ENCODE results near the gene ADCY7.

The ADCY7 gene

GRCh38 chr16:50275428-50276325 is 9.3 kb downstream of the ADCY7 start:
- no peak for DNase-seq (ENCODE audit: low read depth)
- no peak overlapping the region for H3K4me3 ChIP-seq (ENCODE audit: low read depth, low read length)
- TF ChIP-seq CTCF (IDR thresholded peaks at IDR 0.05; ENCODE audit: control insufficient read depth, extremely low read depth, insufficient read depth), result no peak

GRCh38 chr16:50276326-50276640 is 9.9 kb downstream of the ADCY7 start:
- no peak overlapping the region for H3K4me3 ChIP-seq (ENCODE audit: low read depth, low read length)
- no peak for DNase-seq (ENCODE audit: low read depth)
- TF ChIP-seq CTCF (IDR thresholded peaks at IDR 0.05; ENCODE audit: control insufficient read depth, extremely low read depth, insufficient read depth), result no peak

GRCh38 chr16:50276801-50277555 is 10.6 kb downstream of the ADCY7 start:
- H3K4me3 ChIP-seq (ENCODE audit: low read depth, low read length), result no peak overlapping the region
- no peak for TF ChIP-seq CTCF (IDR thresholded peaks at IDR 0.05; ENCODE audit: control insufficient read depth, extremely low read depth, insufficient read depth)
- DNase-seq (ENCODE audit: low read depth), result no peak

GRCh38 chr16:50278251-50278650 is 11.9 kb downstream of the ADCY7 start:
- TF ChIP-seq CTCF (IDR thresholded peaks at IDR 0.05; ENCODE audit: control insufficient read depth, extremely low read depth, insufficient read depth), result no peak
- DNase-seq (ENCODE audit: low read depth), result no peak
- no peak overlapping the region for H3K4me3 ChIP-seq (ENCODE audit: low read depth, low read length)

GRCh38 chr16:50279504-50279865 is 13.1 kb downstream of the ADCY7 start:
- H3K4me3 ChIP-seq (ENCODE audit: low read depth, low read length), result no peak overlapping the region
- TF ChIP-seq CTCF (IDR thresholded peaks at IDR 0.05; ENCODE audit: control insufficient read depth, extremely low read depth, insufficient read depth), result no peak
- DNase-seq (ENCODE audit: low read depth), result no peak

- no peak for DNase-seq (ENCODE audit: low read depth)
- H3K4me3 ChIP-seq (ENCODE audit: low read depth, low read length), result no peak overlapping the region
- no peak for TF ChIP-seq CTCF (IDR thresholded peaks at IDR 0.05; ENCODE audit: control insufficient read depth, extremely low read depth, insufficient read depth)
Measured at GRCh38 chr16:50280932-50281331, 14.6 kb downstream of the ADCY7 start.

All from LNCaP clone FGC (cell line).